ENCODE data around the gene CCR9. TPM values are rescaled to one million over a fixed set of nuclear protein-coding genes. Genes with fewer than 3 reads are reported as not detected.

CCR9 gene
- total and polyA plus RNA-seq, 10 of the 15 experiments (the other 5 are each of a cell fraction or from before 2014, with no cell fraction given): 0.05 to 3.9 (median 2.4) TPM

Small RNA genes within 50 kb of the gene (small RNA-seq; reads per million reads assigned to genes)
- not detected for gene RF00019

Other genes with a start within 250 kb of the CCR9 start
- 27.7 and 31.1 TPM in 2 replicates for gene SACM1L, start 197.1 kb upstream of the CCR9 start, total RNA-seq (2014; rRNA removed)
- gene SACM1L, start 197.1 kb upstream of the CCR9 start, total RNA-seq (2014; rRNA removed; fragmentation: Illumina TruSeq; extraction: Trizol): 26.8 and 32.0 TPM in 2 replicates
- 33.0 and 33.1 TPM in 2 replicates for gene SACM1L, start 197.1 kb upstream of the CCR9 start, total RNA-seq (2021)
- 48.3 and 65.0 TPM in 2 replicates for gene SACM1L, start 197.1 kb upstream of the CCR9 start, polyA plus RNA-seq (2011; rRNA removed)
- 28.4 and 34.2 TPM in 2 replicates for gene SACM1L, start 197.1 kb upstream of the CCR9 start, polyA plus RNA-seq (2014; fragmentation: Illumina TruSeq; extraction: Trizol)
- gene SACM1L, start 197.1 kb upstream of the CCR9 start, polyA plus RNA-seq (2014; fragmentation: Nextera tagmentation; extraction: Ambion mirVana): 10 to 100 TPM; 16.5 to 20.7 TPM
- 28.6 and 33.2 TPM in 2 replicates for gene SACM1L, start 197.1 kb upstream of the CCR9 start, polyA plus RNA-seq (2014; rRNA removed)
- 10 to 100 TPM; 29.3 to 31.1 TPM for gene SACM1L, start 197.1 kb upstream of the CCR9 start, polyA plus RNA-seq (2016; fragmentation: Nextera tagmentation; extraction: Ambion mirVana)
- 1.1 TPM in 2 replicates for gene SLC6A20, start 90.0 kb upstream of the CCR9 start, total RNA-seq (2014; rRNA removed)
- gene SLC6A20, start 90.0 kb upstream of the CCR9 start, total RNA-seq (2014; rRNA removed; fragmentation: Illumina TruSeq; extraction: Trizol): 0.89 and 1.4 TPM in 2 replicates
- gene SLC6A20, start 90.0 kb upstream of the CCR9 start, total RNA-seq (2021): 1.5 and 3.5 TPM in 2 replicates
- 2.6 and 4.1 TPM in 2 replicates for gene SLC6A20, start 90.0 kb upstream of the CCR9 start, polyA plus RNA-seq (2011; rRNA removed)
- 0.89 and 1.3 TPM in 2 replicates for gene SLC6A20, start 90.0 kb upstream of the CCR9 start, polyA plus RNA-seq (2014; fragmentation: Illumina TruSeq; extraction: Trizol)
- gene SLC6A20, start 90.0 kb upstream of the CCR9 start, polyA plus RNA-seq (2014; fragmentation: Nextera tagmentation; extraction: Ambion mirVana): under 1 TPM; 0.45 to 0.66 TPM
- 1.8 and 2.7 TPM in 2 replicates for gene SLC6A20, start 90.0 kb upstream of the CCR9 start, polyA plus RNA-seq (2014; rRNA removed)
- 1 to 10 TPM in 1 of 2 experiments, under 1 TPM in 1; 0.31 to 1.1 TPM for gene SLC6A20, start 90.0 kb upstream of the CCR9 start, polyA plus RNA-seq (2016; fragmentation: Nextera tagmentation; extraction: Ambion mirVana)
- gene LZTFL1, start 44.4 kb upstream of the CCR9 start, total RNA-seq (2014; rRNA removed): 10.3 and 15.3 TPM in 2 replicates
- gene LZTFL1, start 44.4 kb upstream of the CCR9 start, total RNA-seq (2014; rRNA removed; fragmentation: Illumina TruSeq; extraction: Trizol): 16.5 and 16.9 TPM in 2 replicates
- 11.3 and 13.0 TPM in 2 replicates for gene LZTFL1, start 44.4 kb upstream of the CCR9 start, total RNA-seq (2021)
- gene LZTFL1, start 44.4 kb upstream of the CCR9 start, polyA plus RNA-seq (2011; rRNA removed): 74.1 and 78.7 TPM in 2 replicates
- gene LZTFL1, start 44.4 kb upstream of the CCR9 start, polyA plus RNA-seq (2014; fragmentation: Illumina TruSeq; extraction: Trizol): 21.0 and 23.7 TPM in 2 replicates
- gene LZTFL1, start 44.4 kb upstream of the CCR9 start, polyA plus RNA-seq (2014; fragmentation: Nextera tagmentation; extraction: Ambion mirVana): 10 to 100 TPM in 1 of 2 experiments, 1 to 10 TPM in 1; 10.0 to 10.8 TPM
- gene LZTFL1, start 44.4 kb upstream of the CCR9 start, polyA plus RNA-seq (2014; rRNA removed): 14.3 and 17.4 TPM in 2 replicates
- gene LZTFL1, start 44.4 kb upstream of the CCR9 start, polyA plus RNA-seq (2016; fragmentation: Nextera tagmentation; extraction: Ambion mirVana): 10 to 100 TPM in 1 of 2 experiments, 1 to 10 TPM in 1; 9.8 to 10.8 TPM
- not detected in 2 replicates for gene CXCR6, start 56.9 kb downstream of the CCR9 start, total RNA-seq (2014; rRNA removed)
- not detected in 2 replicates for gene CXCR6, start 56.9 kb downstream of the CCR9 start, total RNA-seq (2014; rRNA removed; fragmentation: Illumina TruSeq; extraction: Trizol)
- not detected in 2 replicates for gene CXCR6, start 56.9 kb downstream of the CCR9 start, total RNA-seq (2021)
- gene CXCR6, start 56.9 kb downstream of the CCR9 start, polyA plus RNA-seq (2011; rRNA removed): 0.12 TPM in 1 of 2 replicates, not detected in the other
- gene CXCR6, start 56.9 kb downstream of the CCR9 start, polyA plus RNA-seq (2014; fragmentation: Illumina TruSeq; extraction: Trizol): not detected in 2 replicates
- gene CXCR6, start 56.9 kb downstream of the CCR9 start, polyA plus RNA-seq (2014; fragmentation: Nextera tagmentation; extraction: Ambion mirVana): under 1 TPM; 0.04 to 0.13 TPM
- 0.12 TPM in 1 of 2 replicates, not detected in the other for gene CXCR6, start 56.9 kb downstream of the CCR9 start, polyA plus RNA-seq (2014; rRNA removed)
- under 1 TPM in 1 of 2 experiments, not detected in 1; 0.20 TPM for gene CXCR6, start 56.9 kb downstream of the CCR9 start, polyA plus RNA-seq (2016; fragmentation: Nextera tagmentation; extraction: Ambion mirVana)
- 4.9 and 6.6 TPM in 2 replicates for gene FYCO1, start 109.3 kb downstream of the CCR9 start, total RNA-seq (2014; rRNA removed)
- gene FYCO1, start 109.3 kb downstream of the CCR9 start, total RNA-seq (2014; rRNA removed; fragmentation: Illumina TruSeq; extraction: Trizol): 6.5 and 8.5 TPM in 2 replicates
- 8.4 and 8.6 TPM in 2 replicates for gene FYCO1, start 109.3 kb downstream of the CCR9 start, total RNA-seq (2021)
- 5.6 and 7.1 TPM in 2 replicates for gene FYCO1, start 109.3 kb downstream of the CCR9 start, polyA plus RNA-seq (2011; rRNA removed)
- 6.9 and 7.8 TPM in 2 replicates for gene FYCO1, start 109.3 kb downstream of the CCR9 start, polyA plus RNA-seq (2014; fragmentation: Illumina TruSeq; extraction: Trizol)
- gene FYCO1, start 109.3 kb downstream of the CCR9 start, polyA plus RNA-seq (2014; fragmentation: Nextera tagmentation; extraction: Ambion mirVana): 1 to 10 TPM; 1.5 to 2.2 TPM
- gene FYCO1, start 109.3 kb downstream of the CCR9 start, polyA plus RNA-seq (2014; rRNA removed): 6.6 and 6.9 TPM in 2 replicates
- gene FYCO1, start 109.3 kb downstream of the CCR9 start, polyA plus RNA-seq (2016; fragmentation: Nextera tagmentation; extraction: Ambion mirVana): 1 to 10 TPM; 2.6 to 3.9 TPM
- gene XCR1, start 140.9 kb downstream of the CCR9 start, total RNA-seq (2014; rRNA removed): 0.05 and 0.17 TPM in 2 replicates
- 0.09 TPM in 2 replicates for gene XCR1, start 140.9 kb downstream of the CCR9 start, total RNA-seq (2014; rRNA removed; fragmentation: Illumina TruSeq; extraction: Trizol)
- 0.13 and 0.26 TPM in 2 replicates for gene XCR1, start 140.9 kb downstream of the CCR9 start, total RNA-seq (2021)
- 0.03 TPM in 2 replicates for gene XCR1, start 140.9 kb downstream of the CCR9 start, polyA plus RNA-seq (2011; rRNA removed)
- 0.24 and 0.38 TPM in 2 replicates for gene XCR1, start 140.9 kb downstream of the CCR9 start, polyA plus RNA-seq (2014; fragmentation: Illumina TruSeq; extraction: Trizol)
- under 1 TPM; 0.02 to 0.05 TPM for gene XCR1, start 140.9 kb downstream of the CCR9 start, polyA plus RNA-seq (2014; fragmentation: Nextera tagmentation; extraction: Ambion mirVana)
- 0.16 and 0.29 TPM in 2 replicates for gene XCR1, start 140.9 kb downstream of the CCR9 start, polyA plus RNA-seq (2014; rRNA removed)
- gene XCR1, start 140.9 kb downstream of the CCR9 start, polyA plus RNA-seq (2016; fragmentation: Nextera tagmentation; extraction: Ambion mirVana): not detected